Astrocyte of the hippocampus (primary cell): Measurements from ENCODE around the gene PKDREJ.
A peak's percentile ranks its signal among the peaks of the same experiment; 100 is the strongest.

Experiments used
- DNase-seq: peaks from one replicate; pipeline ENCODE4 v3.0.0; 2011; ENCODE audit warnings: low read depth, low spot score

PKDREJ gene

GRCh38 chr22:46237453-46238124 lies 25.6 kb downstream of the PKDREJ start:
- DNase-seq, result no peak

DNA sequence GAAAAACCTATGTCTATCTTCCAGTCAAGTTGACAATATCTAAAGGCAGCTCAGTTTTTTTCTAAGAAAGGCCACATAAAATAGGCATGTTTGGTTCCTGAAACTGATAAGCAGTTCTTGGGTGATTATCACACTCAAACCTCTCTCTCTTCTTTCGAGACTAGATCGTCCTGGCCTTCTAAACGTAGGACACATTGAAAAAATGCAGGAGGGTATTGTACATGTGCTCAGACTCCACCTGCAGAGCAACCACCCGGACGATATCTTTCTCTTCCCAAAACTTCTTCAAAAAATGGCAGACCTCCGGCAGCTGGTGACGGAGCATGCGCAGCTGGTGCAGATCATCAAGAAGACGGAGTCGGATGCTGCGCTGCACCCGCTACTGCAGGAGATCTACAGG lies 28.2 kb downstream of the PKDREJ start:
- no peak for DNase-seq

DNA sequence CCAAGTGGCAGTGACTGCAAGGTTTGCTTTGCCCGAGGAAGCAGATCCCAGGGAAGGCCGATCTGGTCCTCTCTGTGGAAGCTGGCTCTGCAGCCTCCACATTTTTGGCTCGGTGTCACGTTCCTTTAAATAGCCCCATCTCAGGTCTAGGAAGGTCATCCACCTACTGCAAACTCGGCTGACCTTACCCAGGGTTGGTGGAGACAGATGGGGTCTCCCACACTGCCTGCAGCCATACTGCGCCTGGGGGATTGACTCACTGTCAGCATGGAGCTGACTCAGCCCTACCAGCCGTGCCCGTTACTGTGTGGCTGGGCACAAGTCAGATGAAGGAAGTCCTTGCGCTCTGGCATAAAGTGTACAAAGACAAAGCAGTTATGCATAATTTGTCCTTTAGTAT lies 29.9 kb downstream of the PKDREJ start:
- peak; percentile 79 for DNase-seq

GRCh38 chr22:46230262-46230901 lies 32.8 kb downstream of the PKDREJ start:
- no peak for DNase-seq

GRCh38 chr22:46229701-46230100 lies 33.4 kb downstream of the PKDREJ start:
- no peak for DNase-seq

DNA sequence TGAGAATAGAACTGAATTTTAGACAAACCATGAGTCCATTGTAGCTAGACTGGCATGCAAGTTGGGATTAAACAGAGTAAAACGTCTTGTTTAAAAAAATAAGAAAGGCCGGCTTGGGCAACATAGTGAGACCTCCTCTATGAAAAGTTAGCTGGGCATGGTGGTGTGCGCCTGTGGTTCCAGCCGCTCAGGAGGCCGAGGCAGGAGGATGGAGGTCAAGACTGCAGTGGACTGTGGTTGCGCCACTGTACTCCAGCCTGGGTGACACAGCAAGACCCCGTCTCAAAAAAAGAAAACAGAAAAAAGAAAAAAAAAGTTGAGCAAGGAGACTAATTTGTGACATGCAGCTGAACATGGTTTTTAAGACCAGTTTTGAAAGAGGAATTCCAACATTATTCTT lies 36.6 kb downstream of the PKDREJ start:
- no peak for DNase-seq

DNA sequence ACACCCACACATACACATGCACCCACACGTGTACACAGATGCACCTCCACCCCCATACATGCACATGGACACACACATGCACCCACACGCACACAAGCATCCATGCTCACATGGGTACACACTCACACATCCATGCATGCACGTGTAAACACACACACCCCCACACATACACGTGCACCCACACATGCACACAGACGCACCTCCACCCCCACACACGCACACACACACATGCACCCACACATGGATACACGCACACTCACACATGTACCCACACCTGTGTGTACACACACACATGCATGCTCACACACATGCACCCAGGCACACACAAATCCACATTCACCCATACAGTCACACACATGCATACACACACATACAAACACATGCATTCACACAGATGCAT lies 37.5 kb downstream of the PKDREJ start:
- no peak for DNase-seq

- no peak for DNase-seq
Measured at GRCh38 chr22:46224898-46225290, 38.2 kb downstream of the PKDREJ start.

GRCh38 chr22:46224044-46224897 lies 38.9 kb downstream of the PKDREJ start:
- no peak for DNase-seq

- no peak for DNase-seq
Measured at GRCh38 chr22:46220921-46221320, 42.2 kb downstream of the PKDREJ start.

- DNase-seq, result no peak
Measured at GRCh38 chr22:46219636-46220035, 43.5 kb downstream of the PKDREJ start.

GRCh38 chr22:46214616-46215015 lies 48.5 kb downstream of the PKDREJ start:
- DNase-seq, result no peak

DNA sequence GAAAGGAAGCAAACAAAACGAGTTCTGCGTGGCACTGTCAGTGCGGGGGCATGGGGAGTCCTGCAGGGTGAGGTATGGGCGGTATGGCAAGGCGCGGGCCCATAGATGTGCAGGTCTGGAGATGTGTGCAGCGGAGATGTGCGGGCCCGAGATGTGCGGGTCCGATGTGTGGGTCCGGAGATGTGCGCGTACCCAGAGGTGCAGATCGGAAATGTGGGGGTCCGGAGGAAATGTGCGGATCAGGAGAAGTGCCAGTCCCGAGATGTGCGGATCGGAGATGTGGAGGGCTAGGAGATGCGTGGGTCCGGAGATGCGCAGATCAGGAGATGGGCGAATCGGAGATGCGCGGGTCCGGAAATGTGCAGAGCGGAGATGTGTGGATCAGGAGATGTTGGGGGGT lies 49.0 kb downstream of the PKDREJ start:
- DNase-seq, result no peak

DNA sequence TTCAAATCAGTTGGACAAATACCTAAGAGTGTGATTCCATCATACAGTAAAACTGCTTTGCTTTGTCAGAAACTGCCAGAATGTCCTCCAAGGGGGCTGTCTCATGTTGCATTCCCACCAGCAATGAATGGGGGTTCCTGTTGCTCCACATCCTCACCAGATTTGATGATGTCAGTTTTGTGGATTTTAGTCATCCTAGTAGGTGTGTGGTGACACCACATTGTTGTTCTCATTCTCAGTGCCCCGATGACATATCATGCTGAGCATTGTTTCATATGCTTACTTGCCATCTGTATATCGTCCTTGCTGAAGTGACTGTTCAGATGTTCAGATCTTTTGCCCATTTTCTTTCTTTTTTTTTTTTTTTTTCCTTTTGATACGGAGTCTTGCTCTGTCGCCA lies 50.1 kb downstream of the PKDREJ start:
- DNase-seq, result no peak

DNA sequence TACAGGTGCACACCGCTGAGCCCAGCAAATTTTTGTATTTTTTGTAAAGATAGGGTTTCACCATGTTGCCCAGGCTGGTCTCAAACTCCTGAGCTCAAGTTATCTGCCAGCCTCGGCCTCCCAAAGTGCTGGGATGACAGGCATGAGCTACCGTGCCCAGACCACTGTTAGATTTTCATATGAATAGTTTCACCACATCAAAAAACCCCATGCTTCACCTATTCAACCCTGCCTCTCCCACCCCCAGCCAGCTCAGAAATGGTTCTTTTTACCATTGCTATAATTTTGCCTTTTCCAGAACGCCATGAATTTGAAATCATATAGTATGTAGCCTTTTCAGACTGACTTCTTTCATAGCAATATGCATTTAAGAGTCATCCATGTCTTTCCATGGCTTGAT lies 50.9 kb downstream of the PKDREJ start:
- no peak for DNase-seq

DNA sequence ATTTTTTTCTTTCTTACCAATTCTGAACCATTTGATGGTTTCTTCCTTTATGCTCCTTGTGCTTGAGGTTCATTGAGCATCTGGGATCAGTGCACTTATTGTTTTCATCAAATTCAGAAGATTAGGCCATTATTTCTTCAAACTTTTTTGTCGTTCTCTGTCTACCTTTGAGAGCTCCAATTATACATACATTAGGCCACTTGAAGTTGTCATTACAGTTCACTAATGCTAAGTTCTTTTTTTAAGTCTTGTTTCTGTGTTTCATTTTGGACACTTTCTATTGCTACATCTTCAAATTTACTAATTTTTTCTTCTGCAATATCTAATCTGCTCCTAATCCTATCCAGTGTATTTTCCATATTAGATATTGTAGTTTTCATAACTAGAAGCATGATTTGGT lies 53.9 kb downstream of the PKDREJ start:
- DNase-seq, result no peak
